HepG2 (cell line): ENCODE data around the gene MOCS2. TPM values are rescaled to one million over a fixed set of nuclear protein-coding genes. Genes with fewer than 3 reads are reported as not detected.

Experiments
- ATAC-seq: fragments of 200-7000 bp; cut with Tn5 transposase; 3 replicates; pipeline ENCODE4 v1.9.1; 2020; ENCODE audit warnings: mild to moderate bottlenecking, moderate library complexity
- BruUV-seq: library from RNA; stranded (reverse); fragments of 400-500 nt; replicated peaks from 2 replicates; lab custom pipeline; 2021; lab: Mats Ljungman, UMichigan
- CTCF ChIA-PET: fragments of 300-600 bp; formaldehyde crosslinking; extraction: SDS; loops from one replicate; lab custom pipeline; 2021; ENCODE audit warnings: low total read pairs, inconsistent platforms, low intra/inter-chr PET ratio; lab: Yijun Ruan, JAX
- POLR2A ChIA-PET: fragments of 350-600 bp; sonication (Branson Sonifier 250); formaldehyde crosslinking; loops from one replicate; lab custom pipeline; 2020; ENCODE audit warnings: antibody characterized with exemption, inconsistent platforms; lab: Yijun Ruan, JAX
- DNase-seq: peaks from one replicate; pipeline ENCODE4 v3.0.0-alpha.2; 2015; ENCODE audit warnings: low spot score
- FAIRE-seq: peaks from 3 replicates; lab custom pipeline; 2011; peaks lifted over from hg19 to GRCh38; lab: Jason Lieb, UNC
- H2AFZ ChIP-seq: one replicate; pipeline ENCODE4 v1.6.1; 2011; ENCODE audit warnings: low read length, inconsistent platforms
- H3K27ac ChIP-seq: fragments of 300-600 bp; 3 replicates; pipeline ENCODE4 v1.8.0; 2011; ENCODE audit warnings: mixed run types, mild to moderate bottlenecking, mixed read lengths, low read length, inconsistent platforms; ENCODE audit not compliant: insufficient read depth; ENCODE audit errors: extremely low read length
- H3K27me3 ChIP-seq, 2 experiments: fragments of 200-600 bp in 1 of 2; 2 replicates in 1 of 2; 3 replicates in 1 of 2; pipeline versions ENCODE4 v1.6.0 to v1.8.0; 2011; ENCODE audit warnings: low read length in 2 of 2, mild to moderate bottlenecking in 2 of 2, moderate library complexity in 2 of 2, inconsistent platforms in 1 of 2; ENCODE audit not compliant: insufficient read depth in 2 of 2, control insufficient read depth in 1 of 2
- H3K36me3 ChIP-seq, 2 experiments: fragments of 200-600 bp in 1 of 2; replicated peaks in 1 of 2; 2 replicates in 1 of 2; 3 replicates in 1 of 2; pipeline versions ENCODE4 v1.5.1 to v1.8.0; 2011; ENCODE audit warnings: low read length in 2 of 2, inconsistent platforms in 1 of 2; ENCODE audit not compliant: insufficient read depth in 2 of 2, control insufficient read depth in 1 of 2
- H3K4me1 ChIP-seq: 2 replicates; pipeline ENCODE4 v1.5.1; 2012; ENCODE audit warnings: low read length, inconsistent platforms; ENCODE audit not compliant: insufficient read depth
- H3K4me2 ChIP-seq: 2 replicates; pipeline ENCODE4 v1.6.0; 2011; ENCODE audit warnings: low read depth, low read length, inconsistent platforms
- H3K4me3 ChIP-seq, 3 experiments: fragments of 200-600 bp in 1 of 3; sonication (generic), shearing (Covaris generic) in 1 of 3; replicated peaks in 1 of 3; 2 replicates each; pipeline ENCODE4 v1.5.1; 2011 to 2016; ENCODE audit warnings: low read length in 3 of 3, inconsistent platforms in 2 of 3, low read depth in 2 of 3, mild to moderate bottlenecking in 2 of 3, control low read depth in 1 of 3, mixed read lengths in 1 of 3; ENCODE audit not compliant: insufficient read depth in 1 of 3
- H3K79me2 ChIP-seq: one replicate; pipeline ENCODE4 v1.6.1; 2011; ENCODE audit warnings: low read length, inconsistent platforms; ENCODE audit not compliant: insufficient read depth
- H3K9ac ChIP-seq: 2 replicates; pipeline ENCODE4 v1.6.0; 2011; ENCODE audit warnings: mild to moderate bottlenecking, low read depth, low read length, inconsistent platforms; ENCODE audit not compliant: insufficient read depth
- H3K9me3 ChIP-seq: 2 replicates; pipeline ENCODE4 v1.5.1; 2012; ENCODE audit warnings: mild to moderate bottlenecking, low read length
- H4K20me1 ChIP-seq: 2 replicates; pipeline ENCODE4 v1.6.0; 2011; ENCODE audit warnings: inconsistent platforms, mild to moderate bottlenecking, low read length, moderate library complexity; ENCODE audit not compliant: insufficient read depth
- MXI1 ChIP-seq: IDR thresholded peaks from 3 replicates; pipeline ENCODE4 v1.6.1; 2012; ENCODE audit warnings: low read depth, low read length, inconsistent platforms, borderline replicate concordance
- YY1 ChIP-seq: IDR thresholded peaks from 2 replicates; pipeline ENCODE4 v1.6.1; 2011; ENCODE audit warnings: low read length, low read depth, moderate library complexity, mild to moderate bottlenecking; ENCODE audit not compliant: insufficient read depth, insufficient replicate concordance
- ZBTB2 ChIP-seq: sonication (generic); formaldehyde crosslinking; IDR thresholded peaks from 2 replicates; pipeline ENCODE4 v1.8.0; 2022; ENCODE audit warnings: low read depth, missing genetic modification reagents
- ZNF597 ChIP-seq: sonication (generic); formaldehyde crosslinking; IDR thresholded peaks from 2 replicates; pipeline ENCODE4 v1.5.0; 2020; ENCODE audit warnings: missing genetic modification reagents
- ZSCAN12 ChIP-seq: sonication (generic); formaldehyde crosslinking; IDR thresholded peaks from 2 replicates; pipeline ENCODE4 v1.9.0; 2021; ENCODE audit warnings: mild to moderate bottlenecking, missing genetic modification reagents
- WGBS: methylation state at CpG from one replicate; pipeline ENCODE4 v1.1.6; 2017; ENCODE audit warnings: low lambda C conversion rate; 5-methylcytosine and 5-hydroxymethylcytosine counted together
- in situ Hi-C: cut with HindIII; loops from 2 replicates; pipeline ENCODE4 v1.10.0; 2017; ENCODE audit warnings: low pct_unique_long_range_greater_than_20kb; ENCODE audit not compliant: extremely low pct_ligation_motif_present
- intact Hi-C: fragments of 100-400 bp; cut with micrococcal nuclease; formaldehyde crosslinking; loops from one replicate; pipeline ENCODE4 v1.10.0; 2022; ENCODE audit not compliant: unreplicated experiment
- polyA plus RNA-seq, 8 experiments: library from polyadenylated mRNA; depleted of rRNA in 3 of 8; stranded (reverse) in 7 of 8; unstranded in 1 of 8; fragments of >200 nt; fragmentation: Illumina TruSeq in 4 of 8; extraction: Trizol in 4 of 8; gene quantifications; 2 replicates each; pipeline versions ENCODE4 v1.2.1 to v1.2.3, GENCODE V29; 2011 to 2016; ENCODE audit warnings: low read depth in 4 of 8, missing spikeins in 1 of 8, mixed read lengths in 1 of 8; ENCODE audit not compliant: insufficient read depth in 1 of 8
- total RNA-seq, 5 experiments: library from RNA; depleted of rRNA; stranded (reverse); fragments of >200 nt; fragmentation: Illumina TruSeq; extraction: Trizol; gene quantifications; 2 replicates each; pipeline ENCODE4 v1.2.3, GENCODE V29; 2016; ENCODE audit warnings: low read depth in 1 of 5
- TF ChIP-seq, protein P1 (sequence below): sonication (generic); formaldehyde crosslinking; IDR thresholded peaks from 2 replicates; pipeline ENCODE4 v1.4.0; 2020; ENCODE audit warnings: missing genetic modification reagents

Gene MOCS2
- total and polyA plus RNA-seq, 2 of the 13 experiments (the other 11 are each of a cell fraction or from before 2014, with no cell fraction given): 19.2 to 41.9 TPM

GRCh38 chr5:53090229-53090628, 19.3 kb downstream of the MOCS2 start:
- Histone ChIP-seq H3K4me1 (peaks cover 9% of the 10 kb centered on the region), H3K9me3 (no peaks in the 10 kb centered on the region), H3K4me3 (no peak overlapping the region), H2AFZ (no peak overlapping the region), H3K79me2 (no peaks in the 10 kb centered on the region), H3K27me3 (no peaks in the 10 kb centered on the region), H4K20me1 (peaks cover 2% of the 10 kb centered on the region; the same call in 1 of the 2 replicates), H3K36me3 (peaks cover 8 to 66% of the 10 kb centered on the region in 2 experiments), H3K27ac (no peak overlapping the region), H3K9ac (no peak overlapping the region), H3K4me2 (no peak overlapping the region)
- TF ChIP-seq, protein P1, sequence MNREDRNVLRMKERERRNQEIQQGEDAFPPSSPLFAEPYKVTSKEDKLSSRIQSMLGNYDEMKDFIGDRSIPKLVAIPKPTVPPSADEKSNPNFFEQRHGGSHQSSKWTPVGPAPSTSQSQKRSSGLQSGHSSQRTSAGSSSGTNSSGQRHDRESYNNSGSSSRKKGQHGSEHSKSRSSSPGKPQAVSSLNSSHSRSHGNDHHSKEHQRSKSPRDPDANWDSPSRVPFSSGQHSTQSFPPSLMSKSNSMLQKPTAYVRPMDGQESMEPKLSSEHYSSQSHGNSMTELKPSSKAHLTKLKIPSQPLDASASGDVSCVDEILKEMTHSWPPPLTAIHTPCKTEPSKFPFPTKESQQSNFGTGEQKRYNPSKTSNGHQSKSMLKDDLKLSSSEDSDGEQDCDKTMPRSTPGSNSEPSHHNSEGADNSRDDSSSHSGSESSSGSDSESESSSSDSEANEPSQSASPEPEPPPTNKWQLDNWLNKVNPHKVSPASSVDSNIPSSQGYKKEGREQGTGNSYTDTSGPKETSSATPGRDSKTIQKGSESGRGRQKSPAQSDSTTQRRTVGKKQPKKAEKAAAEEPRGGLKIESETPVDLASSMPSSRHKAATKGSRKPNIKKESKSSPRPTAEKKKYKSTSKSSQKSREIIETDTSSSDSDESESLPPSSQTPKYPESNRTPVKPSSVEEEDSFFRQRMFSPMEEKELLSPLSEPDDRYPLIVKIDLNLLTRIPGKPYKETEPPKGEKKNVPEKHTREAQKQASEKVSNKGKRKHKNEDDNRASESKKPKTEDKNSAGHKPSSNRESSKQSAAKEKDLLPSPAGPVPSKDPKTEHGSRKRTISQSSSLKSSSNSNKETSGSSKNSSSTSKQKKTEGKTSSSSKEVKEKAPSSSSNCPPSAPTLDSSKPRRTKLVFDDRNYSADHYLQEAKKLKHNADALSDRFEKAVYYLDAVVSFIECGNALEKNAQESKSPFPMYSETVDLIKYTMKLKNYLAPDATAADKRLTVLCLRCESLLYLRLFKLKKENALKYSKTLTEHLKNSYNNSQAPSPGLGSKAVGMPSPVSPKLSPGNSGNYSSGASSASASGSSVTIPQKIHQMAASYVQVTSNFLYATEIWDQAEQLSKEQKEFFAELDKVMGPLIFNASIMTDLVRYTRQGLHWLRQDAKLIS (CRISPR knock-in tag): no peak
- TF ChIP-seq ZBTB2: no peak
- no peak for TF ChIP-seq YY1
- no peak for TF ChIP-seq ZSCAN12 (CRISPR knock-in tag)
- TF ChIP-seq MXI1: no peak
- TF ChIP-seq ZNF597 (CRISPR knock-in tag): no peak
- 97% methylated on average over 5 of the region's 5 CpGs for WGBS
- no peak for DNase-seq
- intact Hi-C loops (loop anchor here (10.0 kb wide), 1 partner anchor 55 kb away; no protein-coding TSS in a partner anchor), in situ Hi-C loops (no loop called here)
- POLR2A ChIA-PET: no interaction called here
- no TSS peak for BruUV-seq
- CTCF ChIA-PET: no interaction called here
- no peak for ATAC-seq
- FAIRE-seq: no peak
